ENCODE measurements around the gene SCRN3.
"Not testable (repeated sequence)": the region's sequence is repeated elsewhere in the genome, so short reads cannot be mapped to it uniquely, and the experiment has no call there.

- TF ChIP-seq CTCF (conservative IDR thresholded peaks at IDR 0.05); ZFX (IDR thresholded peaks at IDR 0.05): not testable (repeated sequence)
Measured at GRCh38 chr2:174363492-174364225, 31.9 kb upstream of the SCRN3 start.
